Measurements from ENCODE around the gene SMAP1. TPM values are rescaled to one million over a fixed set of nuclear protein-coding genes. Genes with fewer than 3 reads are reported as not detected.

Gene SMAP1
- polyA plus RNA-seq, 1 experiment: 23.3 TPM

GRCh38 chr6:70843328-70843918 is 175.7 kb downstream of the SMAP1 start:
- Histone ChIP-seq H3K27me3 (ENCODE audit: control insufficient read depth, insufficient read depth, low read length) (no peaks in the 10 kb centered on the region), H3K36me3 (ENCODE audit: control insufficient read depth, insufficient read depth, low read length) (no peaks in the 10 kb centered on the region; the same call in 1 of the 2 replicates), H3K4me3 (ENCODE audit: low read depth, low read length) (no peak overlapping the region)
- no peak for DNase-seq (ENCODE audit: low read depth)
- ChIA-PET POLR2A (no interaction called here), CTCF (interaction anchor here (1.3 kb wide), 1 partner anchor 156 kb away, joined by 3 read pairs; no protein-coding TSS in a partner anchor)
- TF ChIP-seq, protein P1, sequence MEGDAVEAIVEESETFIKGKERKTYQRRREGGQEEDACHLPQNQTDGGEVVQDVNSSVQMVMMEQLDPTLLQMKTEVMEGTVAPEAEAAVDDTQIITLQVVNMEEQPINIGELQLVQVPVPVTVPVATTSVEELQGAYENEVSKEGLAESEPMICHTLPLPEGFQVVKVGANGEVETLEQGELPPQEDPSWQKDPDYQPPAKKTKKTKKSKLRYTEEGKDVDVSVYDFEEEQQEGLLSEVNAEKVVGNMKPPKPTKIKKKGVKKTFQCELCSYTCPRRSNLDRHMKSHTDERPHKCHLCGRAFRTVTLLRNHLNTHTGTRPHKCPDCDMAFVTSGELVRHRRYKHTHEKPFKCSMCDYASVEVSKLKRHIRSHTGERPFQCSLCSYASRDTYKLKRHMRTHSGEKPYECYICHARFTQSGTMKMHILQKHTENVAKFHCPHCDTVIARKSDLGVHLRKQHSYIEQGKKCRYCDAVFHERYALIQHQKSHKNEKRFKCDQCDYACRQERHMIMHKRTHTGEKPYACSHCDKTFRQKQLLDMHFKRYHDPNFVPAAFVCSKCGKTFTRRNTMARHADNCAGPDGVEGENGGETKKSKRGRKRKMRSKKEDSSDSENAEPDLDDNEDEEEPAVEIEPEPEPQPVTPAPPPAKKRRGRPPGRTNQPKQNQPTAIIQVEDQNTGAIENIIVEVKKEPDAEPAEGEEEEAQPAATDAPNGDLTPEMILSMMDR (IDR thresholded peaks at IDR 0.05; ENCODE audit: insufficient read depth, low read depth, low read length): no peak

DNA sequence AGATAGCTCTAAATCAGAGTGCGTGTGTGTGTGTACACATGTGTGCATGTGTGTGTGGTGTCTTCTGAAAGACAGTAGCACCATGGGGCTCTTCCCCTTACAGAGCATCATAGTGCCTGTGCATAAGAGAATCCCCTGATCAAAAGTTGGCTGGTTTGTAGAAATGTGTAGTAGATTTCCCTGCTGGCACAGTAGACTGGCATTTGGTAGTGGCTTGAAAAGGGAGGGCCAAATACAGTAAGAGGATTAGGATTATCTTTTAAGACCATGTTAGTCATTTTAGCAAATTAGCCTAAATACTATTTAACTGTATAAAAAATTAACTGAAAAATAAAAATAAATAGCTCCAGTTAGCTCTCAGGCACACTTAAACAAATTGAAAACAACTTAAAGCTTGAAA is 176.6 kb downstream of the SMAP1 start:
- no peaks in the 10 kb centered on the region for H3K27me3 ChIP-seq (ENCODE audit: control insufficient read depth, insufficient read depth, low read length)
- DNase-seq (ENCODE audit: low read depth): no peak
- POLR2A ChIA-PET: no interaction called here
- CTCF ChIA-PET: no interaction called here
- TF ChIP-seq, protein P1 (IDR thresholded peaks at IDR 0.05; ENCODE audit: insufficient read depth, low read depth, low read length): no peak
- H3K36me3 ChIP-seq (ENCODE audit: control insufficient read depth, insufficient read depth, low read length): no peaks in the 10 kb centered on the region; the same call in 1 of the 2 replicates
- H3K4me3 ChIP-seq (ENCODE audit: low read depth, low read length): no peak overlapping the region

DNA sequence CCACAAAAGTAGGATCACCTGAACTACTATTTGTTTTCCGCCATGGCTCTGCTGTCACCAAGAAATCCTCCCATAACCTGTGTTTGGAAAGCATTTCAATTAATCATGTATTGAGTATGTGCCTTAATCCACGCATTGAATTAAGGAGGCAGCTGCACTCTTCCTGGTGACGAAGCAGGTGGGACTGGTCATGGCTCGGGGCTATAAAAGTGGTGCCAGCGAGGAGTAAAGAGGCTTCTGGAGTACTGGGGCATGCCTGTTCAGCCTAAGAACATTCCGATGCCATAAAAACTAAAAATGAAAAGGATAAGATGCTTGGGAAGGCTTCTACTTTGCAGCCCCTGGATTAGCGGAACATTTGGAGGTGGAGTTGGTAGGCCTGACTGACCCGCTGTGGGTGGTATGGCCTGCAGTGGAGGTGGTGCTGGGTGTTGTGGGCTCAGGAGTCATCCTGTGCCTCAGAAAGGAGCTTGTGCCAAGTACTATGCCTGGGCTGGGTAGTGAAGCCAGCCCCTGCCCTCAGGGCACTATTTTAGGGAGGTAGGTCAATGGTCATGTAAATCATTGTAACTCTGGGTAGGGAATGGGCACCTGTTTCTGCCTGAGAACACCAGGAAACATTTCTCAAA is 178.6 kb downstream of the SMAP1 start:
- ChIA-PET CTCF (no interaction called here), POLR2A (no interaction called here)
- no peaks in the 10 kb centered on the region for H3K27me3 ChIP-seq (ENCODE audit: control insufficient read depth, insufficient read depth, low read length)
- H3K36me3 ChIP-seq (ENCODE audit: control insufficient read depth, insufficient read depth, low read length): no peaks in the 10 kb centered on the region
- no peak for DNase-seq (ENCODE audit: low read depth)
- TF ChIP-seq, protein P1 (IDR thresholded peaks at IDR 0.05; ENCODE audit: insufficient read depth, low read depth, low read length): no peak
- no peak overlapping the region for H3K4me3 ChIP-seq (ENCODE audit: low read depth, low read length)

DNA sequence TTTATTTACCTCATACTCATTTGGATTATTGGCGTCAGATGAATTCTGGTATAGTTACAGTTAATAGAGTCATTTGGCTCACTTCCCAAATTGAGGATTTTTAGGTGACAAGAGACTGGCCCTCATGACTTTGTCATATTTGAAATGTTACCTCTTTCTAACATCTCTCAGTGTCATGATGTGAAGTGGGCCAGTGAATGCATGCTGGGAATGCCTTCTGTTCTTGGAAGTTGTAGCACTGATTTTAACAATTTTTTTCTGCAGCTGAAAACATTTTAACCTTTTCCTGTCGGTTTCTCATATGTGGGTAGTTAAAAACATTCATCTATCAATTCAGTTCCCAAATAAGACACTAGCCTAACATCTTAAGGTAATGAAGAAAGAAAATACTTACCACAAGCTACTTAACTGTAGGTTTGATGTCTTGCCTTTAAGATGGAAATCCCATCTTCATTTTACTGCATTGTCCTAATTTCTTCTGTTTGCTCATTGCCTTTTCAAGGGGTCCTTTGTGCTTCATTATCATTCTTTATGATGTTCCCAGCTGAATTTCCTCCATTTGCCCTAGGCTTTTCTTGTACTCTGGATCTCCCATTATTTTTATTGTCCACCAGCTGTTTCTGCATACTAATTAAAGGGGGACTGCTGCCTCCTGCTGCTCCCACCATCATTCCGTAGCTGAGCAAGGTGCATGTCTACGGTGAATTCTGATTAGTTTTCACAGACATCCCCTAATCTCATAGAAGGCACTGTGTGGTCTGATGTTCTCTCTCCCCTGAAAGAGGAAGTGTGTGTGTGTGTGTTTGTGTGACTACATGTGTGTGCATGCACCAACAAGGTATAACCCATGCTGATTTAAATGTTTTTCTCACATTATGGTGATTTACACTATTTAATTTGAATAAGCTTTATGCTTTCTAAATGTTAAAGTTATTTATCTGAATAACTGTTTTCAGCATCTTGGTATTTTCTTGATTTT is 179.7 kb downstream of the SMAP1 start:
- Histone ChIP-seq H3K36me3 (ENCODE audit: control insufficient read depth, insufficient read depth, low read length) (no peaks in the 10 kb centered on the region), H3K4me3 (ENCODE audit: low read depth, low read length) (no peak overlapping the region), H3K27me3 (ENCODE audit: control insufficient read depth, insufficient read depth, low read length) (no peaks in the 10 kb centered on the region)
- ChIA-PET POLR2A (no interaction called here), CTCF (interaction anchor here (0.8 to 1.2 kb wide), 4 partner anchors 12 to 37 kb away, joined by 3 to 5 read pairs (median 3); no protein-coding TSS in a partner anchor)
- TF ChIP-seq, protein P1 (IDR thresholded peaks at IDR 0.05; ENCODE audit: insufficient read depth, low read depth, low read length): no peak
- DNase-seq (ENCODE audit: low read depth): no peak

Data from BJ (cell line).